Osteoblast (primary cell): ENCODE results near the gene TRAT1. TPM values are rescaled to one million over a fixed set of nuclear protein-coding genes. Genes with fewer than 3 reads are reported as not detected.

Source experiments
- DNase-seq: peaks from one replicate; pipeline ENCODE4 v3.0.0; 2011; ENCODE audit warnings: low spot score, mixed read lengths; ENCODE audit not compliant: insufficient read length; ENCODE audit errors: missing footprints
- H2AFZ ChIP-seq: 2 replicates; pipeline ENCODE4 v1.6.0; 2011; ENCODE audit warnings: mild to moderate bottlenecking, low read length
- H3K27ac ChIP-seq: 2 replicates; pipeline ENCODE4 v1.5.1; 2011; ENCODE audit warnings: mild to moderate bottlenecking, low read depth, low read length, moderate library complexity
- H3K27me3 ChIP-seq: 2 replicates; pipeline ENCODE4 v1.6.0; 2012; ENCODE audit warnings: mild to moderate bottlenecking, control low read depth, inconsistent platforms, low read length, moderate library complexity; ENCODE audit not compliant: insufficient read depth
- H3K36me3 ChIP-seq: 2 replicates; pipeline ENCODE4 v1.5.1; 2011; ENCODE audit warnings: mild to moderate bottlenecking, low read length, control low read depth, moderate library complexity; ENCODE audit not compliant: insufficient read depth
- H3K4me1 ChIP-seq: 2 replicates; pipeline ENCODE4 v1.5.1; 2011; ENCODE audit warnings: mild to moderate bottlenecking, low read length, control low read depth, moderate library complexity; ENCODE audit not compliant: insufficient read depth
- H3K4me2 ChIP-seq: 2 replicates; pipeline ENCODE4 v1.6.0; 2011; ENCODE audit warnings: mild to moderate bottlenecking, low read length; ENCODE audit not compliant: insufficient read depth
- H3K4me3 ChIP-seq: fragments of 200-600 bp; sonication (generic); 3 replicates; pipeline ENCODE4 v1.5.1; 2012; ENCODE audit warnings: mild to moderate bottlenecking, low read length, inconsistent platforms; ENCODE audit not compliant: insufficient read depth
- H3K79me2 ChIP-seq: 2 replicates; pipeline ENCODE4 v1.6.0; 2012; ENCODE audit warnings: mild to moderate bottlenecking, low read length, control low read depth, inconsistent platforms; ENCODE audit not compliant: insufficient read depth
- H3K9me3 ChIP-seq: 2 replicates; pipeline ENCODE4 v1.5.1; 2011; ENCODE audit warnings: low read depth, low read length, control low read depth
- H4K20me1 ChIP-seq: 2 replicates; pipeline ENCODE4 v1.6.0; 2012; ENCODE audit warnings: mild to moderate bottlenecking, low read length, control low read depth; ENCODE audit not compliant: insufficient read depth
- total RNA-seq: library from RNA; depleted of rRNA; stranded (reverse); fragments of >200 nt; gene quantifications from 2 replicates; pipeline ENCODE4 v1.2.3, GENCODE V29; 2012
- TF ChIP-seq, protein P1 (sequence below): IDR thresholded peaks from 2 replicates; pipeline ENCODE4 v1.5.1; 2011; ENCODE audit warnings: mild to moderate bottlenecking, low read depth, low read length, moderate library complexity; ENCODE audit errors: extremely low read depth

The TRAT1 gene
- not detected in 2 replicates for total RNA-seq

GRCh38 chr3:108822123-108822897 lies at the start of gene TRAT1:
Gene TRAT1, plus strand, starts transcription at chr3:108822786. Its CDS starts 142 bp downstream, at chr3:108822928.
- no peaks in the 10 kb centered on the region for H3K36me3 ChIP-seq
- TF ChIP-seq, protein P1, sequence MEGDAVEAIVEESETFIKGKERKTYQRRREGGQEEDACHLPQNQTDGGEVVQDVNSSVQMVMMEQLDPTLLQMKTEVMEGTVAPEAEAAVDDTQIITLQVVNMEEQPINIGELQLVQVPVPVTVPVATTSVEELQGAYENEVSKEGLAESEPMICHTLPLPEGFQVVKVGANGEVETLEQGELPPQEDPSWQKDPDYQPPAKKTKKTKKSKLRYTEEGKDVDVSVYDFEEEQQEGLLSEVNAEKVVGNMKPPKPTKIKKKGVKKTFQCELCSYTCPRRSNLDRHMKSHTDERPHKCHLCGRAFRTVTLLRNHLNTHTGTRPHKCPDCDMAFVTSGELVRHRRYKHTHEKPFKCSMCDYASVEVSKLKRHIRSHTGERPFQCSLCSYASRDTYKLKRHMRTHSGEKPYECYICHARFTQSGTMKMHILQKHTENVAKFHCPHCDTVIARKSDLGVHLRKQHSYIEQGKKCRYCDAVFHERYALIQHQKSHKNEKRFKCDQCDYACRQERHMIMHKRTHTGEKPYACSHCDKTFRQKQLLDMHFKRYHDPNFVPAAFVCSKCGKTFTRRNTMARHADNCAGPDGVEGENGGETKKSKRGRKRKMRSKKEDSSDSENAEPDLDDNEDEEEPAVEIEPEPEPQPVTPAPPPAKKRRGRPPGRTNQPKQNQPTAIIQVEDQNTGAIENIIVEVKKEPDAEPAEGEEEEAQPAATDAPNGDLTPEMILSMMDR = no peak
- no peaks in the 10 kb centered on the region for H3K79me2 ChIP-seq
- DNase-seq = no peak
- H4K20me1 ChIP-seq = no peaks in the 10 kb centered on the region
- H3K4me2 ChIP-seq = no peak within 1 kb of the TSS
- H3K9me3 ChIP-seq = no peaks in the 10 kb centered on the region
- H3K27me3 ChIP-seq = no peaks in the 10 kb centered on the region
- H2AFZ ChIP-seq = no peak within 1 kb of the TSS
- H3K4me1 ChIP-seq = no peaks in the 10 kb centered on the region
- no peak within 1 kb of the TSS for H3K4me3 ChIP-seq
- no peak within 1 kb of the TSS for H3K27ac ChIP-seq

- Histone ChIP-seq H3K4me3 (no peak overlapping the region), H2AFZ (no peak overlapping the region), H3K9me3 (no peaks in the 10 kb centered on the region), H3K27me3 (no peaks in the 10 kb centered on the region), H3K36me3 (no peaks in the 10 kb centered on the region), H3K4me2 (no peak overlapping the region), H4K20me1 (no peaks in the 10 kb centered on the region), H3K79me2 (no peaks in the 10 kb centered on the region), H3K27ac (no peak overlapping the region), H3K4me1 (no peaks in the 10 kb centered on the region)
- no peak for DNase-seq
- TF ChIP-seq, protein P1 = no peak
Measured at GRCh38 chr3:108775649-108776048, 46.9 kb upstream of the TRAT1 start.

- Histone ChIP-seq H3K4me1 (no peaks in the 10 kb centered on the region), H3K4me3 (no peak overlapping the region), H3K4me2 (no peak overlapping the region), H3K27ac (no peak overlapping the region), H3K79me2 (no peaks in the 10 kb centered on the region), H4K20me1 (no peaks in the 10 kb centered on the region), H3K27me3 (no peaks in the 10 kb centered on the region), H3K9me3 (no peaks in the 10 kb centered on the region), H2AFZ (no peak overlapping the region), H3K36me3 (no peaks in the 10 kb centered on the region)
- DNase-seq = no peak
- TF ChIP-seq, protein P1 = no peak
Measured at GRCh38 chr3:108779496-108779895, 43.1 kb upstream of the TRAT1 start.

DNA sequence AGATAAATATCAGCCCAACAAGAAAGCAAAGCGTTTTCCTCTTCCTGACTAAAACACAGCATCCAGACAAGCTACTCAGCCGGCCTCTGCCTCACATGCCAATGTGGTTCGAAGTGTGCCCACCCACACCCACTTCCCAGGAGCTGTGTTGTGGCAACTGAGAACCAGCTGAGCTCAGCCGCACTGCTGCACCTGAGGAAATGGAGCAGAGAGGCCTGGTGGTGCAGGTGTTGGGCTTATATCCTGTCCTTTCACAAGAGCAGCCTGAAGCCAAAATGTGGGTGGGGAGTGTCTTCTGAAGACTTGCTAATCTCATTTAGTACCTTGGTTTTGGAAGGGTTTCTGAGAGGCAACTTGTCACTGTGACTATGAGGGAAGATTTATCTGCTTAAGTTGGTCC lies 42.4 kb upstream of the TRAT1 start:
- H3K4me1 ChIP-seq = no peaks in the 10 kb centered on the region
- no peaks in the 10 kb centered on the region for H3K27me3 ChIP-seq
- H4K20me1 ChIP-seq = no peaks in the 10 kb centered on the region
- H3K9me3 ChIP-seq = no peaks in the 10 kb centered on the region
- H2AFZ ChIP-seq = no peak overlapping the region
- TF ChIP-seq, protein P1 = no peak
- H3K36me3 ChIP-seq = no peaks in the 10 kb centered on the region
- H3K4me3 ChIP-seq = no peak overlapping the region
- no peak for DNase-seq
- no peak overlapping the region for H3K4me2 ChIP-seq
- no peaks in the 10 kb centered on the region for H3K79me2 ChIP-seq
- no peak overlapping the region for H3K27ac ChIP-seq
